ENCODE results near the gene SMIM21.
A peak's percentile ranks its signal among the peaks of the same experiment; 100 is the strongest.

SMIM21 gene

GRCh38 chr18:75427603-75428002, at the start of gene SMIM21:
Gene SMIM21 (minus strand): TSS chr18:75427703. CDS start chr18:75427563, 140 bp downstream.
- no peak for DNase-seq

DNA sequence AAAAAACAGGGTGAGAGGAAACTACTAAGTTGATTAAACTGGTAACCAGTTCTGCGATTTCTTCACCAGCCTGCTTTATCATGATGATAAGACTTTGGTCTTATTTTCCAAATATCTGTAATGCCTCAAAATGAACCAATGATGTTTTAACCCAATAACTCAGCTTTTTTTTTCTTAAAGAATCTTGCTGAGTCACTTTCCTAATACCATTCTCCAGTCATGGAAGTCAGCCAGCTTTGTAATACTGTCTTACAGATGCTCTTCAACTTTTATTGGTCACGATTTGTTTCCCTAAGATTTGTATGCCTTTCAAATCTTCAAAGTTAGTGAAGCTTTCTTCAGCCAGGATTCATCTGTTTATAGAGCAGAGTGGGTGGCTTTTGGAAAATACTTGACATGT, 47.7 kb upstream of the SMIM21 start:
- no peak for DNase-seq

DNA sequence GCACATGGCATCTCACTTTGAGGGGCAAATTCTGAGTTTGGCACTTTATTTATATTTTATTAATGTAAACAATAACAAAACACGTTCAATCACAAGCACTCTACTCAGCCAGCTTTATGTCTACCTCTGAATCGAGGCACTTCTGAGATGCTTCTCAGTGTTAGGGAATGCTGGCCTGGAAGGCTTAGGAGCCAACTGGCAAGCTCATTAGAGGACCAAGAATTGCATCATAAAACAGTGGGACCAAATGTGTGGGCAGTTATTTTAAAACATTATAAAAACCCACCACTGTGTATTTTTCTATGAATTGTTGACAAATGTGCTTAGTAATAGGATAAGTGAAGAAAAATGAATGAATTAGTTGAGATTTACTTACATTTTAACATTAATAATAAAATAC, 46.8 kb upstream of the SMIM21 start:
- no peak for DNase-seq

GRCh38 chr18:75473316-75473715, 45.8 kb upstream of the SMIM21 start:
- DNase-seq = no peak

DNA sequence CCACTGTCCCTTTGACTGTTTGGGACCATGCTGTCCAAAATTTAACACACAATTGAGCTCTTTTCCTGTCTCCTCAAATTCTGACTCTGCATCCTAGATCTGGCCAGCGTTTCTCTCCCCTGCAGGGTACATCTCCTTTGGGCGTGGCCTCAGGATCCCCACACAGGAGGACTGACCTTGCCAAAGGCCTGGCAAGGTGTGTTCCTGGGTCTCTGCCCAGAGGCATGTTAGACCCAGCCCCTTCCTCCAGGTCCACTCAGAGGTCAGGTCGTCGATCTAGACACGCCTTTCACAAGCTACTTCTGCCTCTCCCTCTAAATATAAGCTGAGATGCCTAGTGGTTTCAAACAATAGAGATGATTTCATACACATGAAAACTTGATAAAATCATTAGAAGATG, 45.4 kb upstream of the SMIM21 start:
- no peak for DNase-seq

DNA sequence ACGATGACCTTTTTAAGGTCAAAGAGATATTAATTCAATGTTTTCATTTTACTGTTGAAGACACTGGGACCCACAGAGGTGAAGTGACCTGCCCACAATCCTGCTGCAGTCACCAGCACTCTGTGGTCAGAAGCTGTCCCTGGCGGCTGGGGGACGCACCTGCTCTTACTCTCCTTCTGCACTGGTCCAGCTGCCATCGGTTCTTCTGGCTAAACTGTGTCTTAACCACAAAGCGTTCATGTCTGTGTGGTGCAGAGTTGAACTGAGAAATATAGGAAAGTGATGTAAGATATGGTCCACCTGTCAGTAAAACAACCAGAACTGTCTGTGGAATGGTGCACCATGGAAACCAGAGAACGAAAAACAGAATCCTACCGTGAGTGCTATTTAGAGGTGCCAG, 44.9 kb upstream of the SMIM21 start:
- no peak for DNase-seq

- no peak for DNase-seq
These were observed 44.3 kb upstream of the SMIM21 start for GRCh38 chr18:75471850-75472249.

DNA sequence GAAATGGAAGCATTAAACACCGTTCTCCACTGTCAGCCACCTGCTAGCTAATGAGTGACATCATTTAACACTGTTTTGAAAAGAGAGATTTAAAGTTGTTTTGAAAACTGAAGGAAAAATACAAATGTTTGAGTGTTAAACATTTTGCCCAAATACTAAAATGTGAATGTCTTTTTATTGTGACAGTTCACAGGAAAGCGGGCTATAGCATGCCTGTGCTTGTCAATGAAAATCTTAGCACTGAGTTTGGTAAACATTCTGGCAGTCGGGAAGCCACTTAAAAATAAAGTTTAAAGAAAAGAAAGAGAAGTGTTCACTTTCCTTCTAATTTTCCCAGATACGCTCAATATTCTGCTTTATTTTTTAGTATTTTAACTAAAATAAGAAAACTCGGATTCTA, 40.3 kb upstream of the SMIM21 start:
- DNase-seq = no peak

GRCh38 chr18:75467281-75467795, 39.8 kb upstream of the SMIM21 start:
- DNase-seq = no peak

GRCh38 chr18:75464356-75464755, 36.9 kb upstream of the SMIM21 start:
- DNase-seq = no peak

GRCh38 chr18:75462178-75462832, 34.8 kb upstream of the SMIM21 start:
- DNase-seq = no peak

DNA sequence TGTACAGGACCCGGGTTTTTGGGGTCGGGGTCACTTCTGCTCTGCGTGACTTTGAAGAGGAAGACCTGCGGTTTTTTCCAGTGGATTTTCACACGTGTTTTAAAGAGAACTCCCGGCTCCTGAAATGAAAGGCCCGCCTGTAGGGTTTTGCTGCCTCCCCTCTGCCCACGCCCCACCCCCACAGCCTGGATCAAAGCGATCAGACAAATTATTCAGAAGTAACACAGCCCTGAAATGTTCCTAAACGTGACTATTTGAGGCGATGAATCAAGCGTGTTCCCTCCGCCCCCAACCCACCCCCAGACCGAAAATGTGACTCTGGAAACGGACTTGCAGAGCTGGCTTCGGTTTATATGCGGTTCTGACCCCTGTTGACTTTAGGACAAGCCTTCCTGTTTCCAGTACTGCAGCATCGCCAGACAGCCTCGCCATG, 28.7 kb upstream of the SMIM21 start:
- peak; percentile 35 for DNase-seq

DNA sequence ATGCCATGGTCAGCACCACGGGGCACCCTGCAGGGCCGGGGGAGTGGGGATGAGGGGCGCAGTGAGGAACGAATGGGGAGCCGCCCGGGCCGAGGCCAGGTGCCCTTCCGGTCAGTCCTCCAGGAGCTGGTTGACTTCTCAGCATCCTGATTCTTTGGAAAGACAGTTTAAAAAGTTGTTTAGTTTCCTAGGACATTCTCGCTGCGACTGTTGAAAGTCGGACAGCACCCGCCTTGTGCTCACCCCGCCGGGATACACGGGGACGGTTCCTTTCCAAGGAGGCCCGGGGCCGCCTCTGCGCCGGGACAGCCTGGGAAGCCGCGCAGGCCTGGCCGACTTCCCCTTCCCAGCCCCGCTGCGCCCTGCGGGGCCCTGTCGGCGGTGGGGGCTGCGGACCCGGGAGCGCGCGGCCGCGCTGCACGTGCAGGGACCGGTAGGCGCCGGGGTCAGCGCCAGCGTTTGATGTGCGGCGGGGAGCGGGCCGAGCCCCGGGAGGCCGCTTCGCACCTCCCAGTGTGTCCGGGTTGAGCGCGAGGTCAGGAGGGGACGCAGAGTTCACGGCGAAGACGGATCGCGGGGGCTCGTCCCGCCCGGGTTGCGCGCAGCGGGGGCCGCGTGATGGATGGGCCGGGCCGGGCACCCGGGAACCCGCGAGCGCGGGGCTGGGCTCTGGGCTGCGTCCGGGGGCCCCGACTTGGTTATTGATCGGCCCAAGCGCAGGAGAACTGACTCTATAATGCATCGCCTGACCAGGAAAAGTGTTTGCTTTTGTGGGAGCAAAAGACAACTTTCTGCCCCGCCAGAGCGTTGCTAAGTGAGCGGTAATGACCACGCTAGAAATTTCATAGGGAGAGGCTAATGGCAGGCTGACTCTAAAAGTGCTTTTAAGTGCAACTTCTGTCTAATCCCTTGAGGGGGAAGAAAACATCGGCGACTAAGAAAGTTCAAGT, 28.0 kb upstream of the SMIM21 start:
- peak; percentile 9 for DNase-seq

GRCh38 chr18:75454022-75454795, 26.7 kb upstream of the SMIM21 start:
- no peak for DNase-seq

GRCh38 chr18:75450906-75451305, 23.4 kb upstream of the SMIM21 start:
- DNase-seq = no peak

DNA sequence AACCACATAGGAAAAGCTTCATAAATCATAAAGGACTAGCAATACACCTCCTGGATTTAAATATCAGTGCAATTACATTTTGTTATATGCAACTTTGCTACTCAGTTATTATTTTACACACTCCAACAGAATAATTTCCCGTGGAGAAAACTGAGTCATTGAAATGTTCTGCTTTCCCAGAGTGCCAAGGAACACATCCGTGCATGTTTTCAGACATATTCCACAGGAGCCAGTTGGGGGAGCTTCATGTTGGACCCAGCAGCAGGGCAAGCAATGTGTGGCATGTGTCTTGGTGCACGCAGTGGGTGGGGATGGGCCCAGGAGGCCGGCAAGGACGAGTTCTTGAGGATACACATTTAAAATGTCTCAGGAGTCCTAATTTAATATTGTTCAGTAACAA, 14.4 kb upstream of the SMIM21 start:
- DNase-seq = no peak

GRCh38 chr18:75439348-75439747, 11.8 kb upstream of the SMIM21 start:
- no peak for DNase-seq

DNA sequence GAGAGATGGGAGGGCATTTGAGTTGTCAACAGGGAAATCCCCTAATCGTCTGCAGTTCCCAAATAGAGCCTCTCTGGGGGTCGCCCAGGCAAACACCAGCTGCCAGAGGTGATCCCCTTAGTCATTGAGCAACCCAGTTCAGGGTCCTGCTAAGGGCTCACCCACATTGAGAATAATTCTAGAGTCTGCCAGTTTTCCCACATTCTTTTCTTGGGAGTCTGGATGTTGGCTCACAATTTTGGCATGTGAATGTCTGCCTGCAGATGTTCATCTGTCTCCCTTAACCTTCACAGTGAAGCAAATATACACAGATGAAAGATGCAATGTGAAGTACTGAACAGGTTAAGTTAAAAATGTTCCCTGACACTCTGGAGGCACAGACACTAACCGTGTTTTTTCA, 11.4 kb upstream of the SMIM21 start:
- no peak for DNase-seq

GRCh38 chr18:75437979-75438378, 10.5 kb upstream of the SMIM21 start:
- no peak for DNase-seq

DNA sequence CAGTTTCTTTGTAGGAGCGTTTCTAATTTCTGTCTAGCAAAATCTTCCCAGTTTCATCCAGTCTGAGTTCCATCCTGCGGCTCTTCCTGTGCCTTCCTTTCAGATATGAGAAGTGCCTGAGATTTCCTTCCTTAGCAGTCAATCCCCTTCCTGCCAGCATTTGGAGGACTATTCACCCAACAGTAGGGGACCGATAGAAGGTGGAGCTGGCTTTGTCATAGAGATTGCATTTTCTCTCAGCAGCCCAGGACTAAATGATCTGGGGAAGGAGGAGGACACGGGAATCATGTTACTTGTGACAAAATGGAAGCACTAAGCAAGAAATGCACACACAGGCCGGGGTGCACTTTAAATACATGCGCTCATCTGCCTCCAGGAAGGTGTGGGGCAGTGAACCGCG, 5.6 kb upstream of the SMIM21 start:
- no peak for DNase-seq

DNA sequence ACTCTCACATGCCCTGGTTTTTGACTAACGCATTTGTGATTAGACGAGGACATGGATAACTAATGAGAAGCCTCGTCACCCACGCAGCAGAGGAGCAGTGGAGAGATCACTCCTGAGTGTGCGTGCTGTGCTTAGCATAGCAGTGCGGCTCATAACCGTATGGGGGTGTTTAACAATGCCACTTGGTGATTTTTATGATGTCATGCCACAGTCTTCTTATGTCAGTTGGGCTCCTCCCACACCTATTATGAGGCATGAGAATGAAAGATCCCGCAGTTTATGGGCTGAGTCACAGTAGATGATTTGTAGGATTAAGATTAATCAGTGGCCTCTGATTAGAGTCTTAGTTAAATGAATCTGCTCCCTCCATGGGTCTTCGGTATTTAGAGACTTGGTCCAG, 2.5 kb upstream of the SMIM21 start:
- no peak for DNase-seq

- DNase-seq = no peak
These were observed 987 bp upstream of the SMIM21 start for GRCh38 chr18:75428490-75428889.

GRCh38 chr18:75422341-75422910, 5.1 kb downstream of the SMIM21 start:
- no peak for DNase-seq
